Measurements from ENCODE around the gene IKZF3. TPM values are rescaled to one million over a fixed set of nuclear protein-coding genes. Genes with fewer than 3 reads are reported as not detected.
"Not testable (repeated sequence)": the region's sequence is repeated elsewhere in the genome, so short reads cannot be mapped to it uniquely, and the experiment has no call there.

The IKZF3 gene
- total RNA-seq, 1 donor from 2014 or later: 15.9 TPM

GRCh38 chr17:39722104-39722503, 142.0 kb downstream of the IKZF3 start:
- no peak overlapping the region for H3K27ac Mint-ChIP-seq
- no peaks in the 10 kb centered on the region for H3K9me3 Mint-ChIP-seq
- peaks cover 3% of the 10 kb centered on the region for H3K4me1 Mint-ChIP-seq
- DNase-seq: no peak
- peaks cover 3% of the 10 kb centered on the region for H3K36me3 Mint-ChIP-seq (ENCODE audit: low read depth)
- intact Hi-C loops (cut with micrococcal nuclease): no loop called here
- no peak overlapping the region for H3K4me3 Mint-ChIP-seq
- H3K27me3 Mint-ChIP-seq: no peaks in the 10 kb centered on the region

- intact Hi-C loops (cut with micrococcal nuclease): no loop called here
- Mint-ChIP-seq H3K27ac (no peak overlapping the region), H3K9me3 (no peaks in the 10 kb centered on the region), H3K27me3 (no peaks in the 10 kb centered on the region), H3K36me3 (ENCODE audit: low read depth) (no peaks in the 10 kb centered on the region), H3K4me3 (no peak overlapping the region), H3K4me1 (no peaks in the 10 kb centered on the region)
- DNase-seq: no peak
Measured at GRCh38 chr17:39719563-39720355, 144.4 kb downstream of the IKZF3 start.

- no peaks in the 10 kb centered on the region for H3K4me1 Mint-ChIP-seq
- no peaks in the 10 kb centered on the region for H3K36me3 Mint-ChIP-seq (ENCODE audit: low read depth)
- no peak overlapping the region for H3K4me3 Mint-ChIP-seq
- no peak for DNase-seq
- no peak overlapping the region for H3K27ac Mint-ChIP-seq
- H3K9me3 Mint-ChIP-seq: no peaks in the 10 kb centered on the region
- H3K27me3 Mint-ChIP-seq: no peaks in the 10 kb centered on the region
- intact Hi-C loops (cut with micrococcal nuclease): no loop called here
Measured at GRCh38 chr17:39717660-39718059, 146.5 kb downstream of the IKZF3 start.

GRCh38 chr17:39716879-39717536, 147.1 kb downstream of the IKZF3 start:
- intact Hi-C loops (cut with micrococcal nuclease): no loop called here
- H3K27me3 Mint-ChIP-seq: no peaks in the 10 kb centered on the region
- no peaks in the 10 kb centered on the region for H3K4me1 Mint-ChIP-seq
- H3K9me3 Mint-ChIP-seq: no peaks in the 10 kb centered on the region
- H3K36me3 Mint-ChIP-seq (ENCODE audit: low read depth): no peaks in the 10 kb centered on the region
- DNase-seq: no peak
- no peak overlapping the region for H3K4me3 Mint-ChIP-seq
- no peak overlapping the region for H3K27ac Mint-ChIP-seq

GRCh38 chr17:39716073-39716818, 147.9 kb downstream of the IKZF3 start:
- Mint-ChIP-seq H3K27ac (no peak overlapping the region), H3K36me3 (ENCODE audit: low read depth) (no peaks in the 10 kb centered on the region), H3K9me3 (no peaks in the 10 kb centered on the region), H3K27me3 (no peaks in the 10 kb centered on the region), H3K4me3 (no peak overlapping the region), H3K4me1 (no peaks in the 10 kb centered on the region)
- intact Hi-C loops (cut with micrococcal nuclease): no loop called here
- no peak for DNase-seq

- Mint-ChIP-seq H3K4me1 (no peaks in the 10 kb centered on the region), H3K36me3 (ENCODE audit: low read depth) (no peaks in the 10 kb centered on the region), H3K4me3 (no peak overlapping the region), H3K27ac (no peak overlapping the region), H3K27me3 (no peaks in the 10 kb centered on the region), H3K9me3 (no peaks in the 10 kb centered on the region)
- no peak for DNase-seq
- intact Hi-C loops (cut with micrococcal nuclease): no loop called here
Measured at GRCh38 chr17:39715375-39716072, 148.6 kb downstream of the IKZF3 start.

- Mint-ChIP-seq H3K27me3 (no peaks in the 10 kb centered on the region), H3K9me3 (no peaks in the 10 kb centered on the region), H3K36me3 (ENCODE audit: low read depth) (no peaks in the 10 kb centered on the region), H3K4me1 (no peaks in the 10 kb centered on the region), H3K27ac (no peak overlapping the region), H3K4me3 (no peak overlapping the region)
- intact Hi-C loops (cut with micrococcal nuclease): no loop called here
- DNase-seq: no peak
Measured at GRCh38 chr17:39714234-39714633, 149.9 kb downstream of the IKZF3 start.

GRCh38 chr17:39711851-39712250, 152.3 kb downstream of the IKZF3 start:
- no peaks in the 10 kb centered on the region for H3K27me3 Mint-ChIP-seq
- H3K36me3 Mint-ChIP-seq (ENCODE audit: low read depth): no peaks in the 10 kb centered on the region
- peaks cover 5% of the 10 kb centered on the region for H3K4me1 Mint-ChIP-seq
- H3K27ac Mint-ChIP-seq: no peak overlapping the region
- intact Hi-C loops (cut with micrococcal nuclease): no loop called here
- H3K9me3 Mint-ChIP-seq: no peaks in the 10 kb centered on the region
- no peak for DNase-seq
- no peak overlapping the region for H3K4me3 Mint-ChIP-seq

GRCh38 chr17:39711071-39711470, 153.0 kb downstream of the IKZF3 start:
- H3K9me3 Mint-ChIP-seq; H3K36me3 Mint-ChIP-seq (ENCODE audit: low read depth); H3K4me3 Mint-ChIP-seq; DNase-seq; H3K4me1 Mint-ChIP-seq; H3K27me3 Mint-ChIP-seq; intact Hi-C loops (cut with micrococcal nuclease); H3K27ac Mint-ChIP-seq: not testable (repeated sequence)

- no peak for DNase-seq
- Mint-ChIP-seq H3K36me3 (ENCODE audit: low read depth) (no peaks in the 10 kb centered on the region), H3K4me1 (peaks cover 6% of the 10 kb centered on the region), H3K27ac (no peak overlapping the region), H3K9me3 (no peaks in the 10 kb centered on the region), H3K4me3 (no peak overlapping the region), H3K27me3 (no peaks in the 10 kb centered on the region)
- intact Hi-C loops (cut with micrococcal nuclease): no loop called here
Measured at GRCh38 chr17:39709998-39710964, 153.8 kb downstream of the IKZF3 start.

GRCh38 chr17:39709319-39709997, 154.7 kb downstream of the IKZF3 start:
- H3K27me3 Mint-ChIP-seq: no peaks in the 10 kb centered on the region
- intact Hi-C loops (cut with micrococcal nuclease): no loop called here
- no peaks in the 10 kb centered on the region for H3K9me3 Mint-ChIP-seq
- no peak overlapping the region for H3K27ac Mint-ChIP-seq
- DNase-seq: no peak
- H3K4me3 Mint-ChIP-seq: no peak overlapping the region
- no peaks in the 10 kb centered on the region for H3K36me3 Mint-ChIP-seq (ENCODE audit: low read depth)
- H3K4me1 Mint-ChIP-seq: peaks cover 6% of the 10 kb centered on the region
